ENCODE data around the gene MBD5. TPM values are rescaled to one million over a fixed set of nuclear protein-coding genes. Genes with fewer than 3 reads are reported as not detected.

Gene MBD5
- total and polyA plus RNA-seq, 4 donors = 4.1 to 63.2 (median 29.5) TPM

DNA sequence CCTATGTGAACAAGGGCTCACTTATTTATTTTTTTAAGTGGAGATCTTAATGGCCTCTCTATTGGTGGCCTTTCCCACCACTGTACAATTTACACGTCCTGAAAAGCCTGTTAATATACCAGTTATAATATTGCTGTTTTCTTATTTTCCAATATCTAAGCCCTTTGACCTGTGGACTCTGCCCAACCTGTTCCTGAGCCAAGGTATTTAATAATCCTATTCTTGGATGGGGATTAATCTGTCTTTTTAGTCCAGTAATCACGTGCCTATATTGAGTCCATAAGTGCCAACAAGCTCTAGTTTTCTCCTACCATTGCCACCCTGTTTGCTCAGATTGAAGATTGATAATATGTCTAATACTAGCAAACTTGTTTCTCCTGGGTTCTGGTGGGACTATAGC is 42.7 kb downstream of the MBD5 start:
- Histone ChIP-seq H3K9me3 (ENCODE audit: control insufficient read depth, low read length) (no peaks in the 10 kb centered on the region), H3K27ac (ENCODE audit: low read depth in 1 of 2, low read length in 2 of 2) (no peak overlapping the region), H3K36me3 (ENCODE audit: control insufficient read depth in 1 of 2, insufficient read depth in 2 of 2, low read length in 1 of 2) (peaks cover 0 to 3% of the 10 kb centered on the region in 2 donors), H3K27me3 (ENCODE audit: control insufficient read depth in 1 of 2, insufficient read depth in 2 of 2, low read length in 1 of 2) (no peaks in the 10 kb centered on the region), H3K4me1 (ENCODE audit: control insufficient read depth in 1 of 2, insufficient read depth in 2 of 2, low read length in 2 of 2) (no peaks in the 10 kb centered on the region), H3K4me3 (ENCODE audit: low read length in 2 of 2) (no peak overlapping the region)
- 83 to 88% methylated on average over 2 of the region's 2 CpGs for WGBS, 2 donors
- DNase-seq (no peak), ATAC-seq (ENCODE audit: low FRiP score) (no peak)
- intact Hi-C loops (cut with DNase I) = no loop called here

DNA sequence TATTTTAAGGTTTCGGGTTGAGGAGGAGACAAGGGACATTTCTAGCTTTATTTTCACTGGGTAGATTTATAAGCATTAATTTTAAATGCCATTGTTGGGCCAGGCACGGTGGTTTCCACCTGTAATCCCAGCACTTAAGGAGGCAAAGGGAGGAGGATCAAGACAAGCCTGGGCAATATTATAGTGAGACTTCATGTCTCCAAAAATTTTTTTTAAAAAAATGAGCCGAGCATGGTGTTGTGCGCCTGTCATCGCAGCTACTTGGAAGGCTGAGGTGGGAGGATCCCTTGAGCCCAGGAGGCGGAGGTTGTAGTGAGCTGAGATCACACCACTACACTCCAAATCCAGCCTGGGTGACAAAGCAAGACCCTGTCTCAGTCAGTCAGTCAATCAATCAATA is 45.0 kb downstream of the MBD5 start:
- no peak overlapping the region for H3K4me3 ChIP-seq (ENCODE audit: low read length in 2 of 2)
- peaks cover 0 to 3% of the 10 kb centered on the region in 2 donors for H3K36me3 ChIP-seq (ENCODE audit: control insufficient read depth in 1 of 2, insufficient read depth in 2 of 2, low read length in 1 of 2)
- H3K9me3 ChIP-seq (ENCODE audit: control insufficient read depth, low read length) = no peaks in the 10 kb centered on the region
- H3K27ac ChIP-seq (ENCODE audit: low read depth in 1 of 2, low read length in 2 of 2) = no peak overlapping the region
- no peak for DNase-seq
- H3K4me1 ChIP-seq (ENCODE audit: control insufficient read depth in 1 of 2, insufficient read depth in 2 of 2, low read length in 2 of 2) = peaks cover 0 to 2% of the 10 kb centered on the region in 2 donors
- 95 to 96% methylated on average over 6 of the region's 6 CpGs for WGBS, 2 donors
- H3K27me3 ChIP-seq (ENCODE audit: control insufficient read depth in 1 of 2, insufficient read depth in 2 of 2, low read length in 1 of 2) = no peaks in the 10 kb centered on the region
- intact Hi-C loops (cut with DNase I) = no loop called here
- no peak for ATAC-seq (ENCODE audit: low FRiP score)

DNA sequence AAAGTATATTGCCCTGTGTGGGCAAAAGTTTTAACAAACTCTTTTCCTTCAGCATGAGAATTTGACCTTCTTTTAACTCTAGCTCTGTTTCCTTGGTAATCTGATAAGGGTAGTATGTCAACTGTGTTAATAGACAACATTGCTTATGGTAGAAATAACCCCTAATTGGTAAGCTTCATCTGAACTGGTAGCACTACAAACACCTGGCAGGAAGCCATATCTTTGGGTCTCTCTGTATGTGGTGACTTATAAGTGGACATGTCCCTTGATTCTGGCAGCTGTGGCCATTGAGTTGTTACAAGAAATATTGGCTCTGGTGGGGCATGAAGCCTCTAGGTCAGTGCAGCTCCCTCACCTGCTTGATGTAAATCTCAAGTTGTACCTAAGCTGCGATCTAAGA is 46.9 kb downstream of the MBD5 start:
- Histone ChIP-seq H3K36me3 (ENCODE audit: control insufficient read depth in 1 of 2, insufficient read depth in 2 of 2, low read length in 1 of 2) (peaks cover 0 to 3% of the 10 kb centered on the region in 2 donors), H3K27me3 (ENCODE audit: control insufficient read depth in 1 of 2, insufficient read depth in 2 of 2, low read length in 1 of 2) (no peaks in the 10 kb centered on the region), H3K4me3 (ENCODE audit: low read length in 2 of 2) (no peak overlapping the region), H3K4me1 (ENCODE audit: control insufficient read depth in 1 of 2, insufficient read depth in 2 of 2, low read length in 2 of 2) (peaks cover 0 to 2% of the 10 kb centered on the region in 2 donors), H3K9me3 (ENCODE audit: control insufficient read depth, low read length) (no peaks in the 10 kb centered on the region), H3K27ac (ENCODE audit: low read depth in 1 of 2, low read length in 2 of 2) (no peak overlapping the region)
- 99 to 100% methylated on average over 1 of the region's 1 CpG for WGBS, 2 donors
- intact Hi-C loops (cut with DNase I) = no loop called here
- ATAC-seq (ENCODE audit: low FRiP score) (no peak), DNase-seq (no peak)

DNA sequence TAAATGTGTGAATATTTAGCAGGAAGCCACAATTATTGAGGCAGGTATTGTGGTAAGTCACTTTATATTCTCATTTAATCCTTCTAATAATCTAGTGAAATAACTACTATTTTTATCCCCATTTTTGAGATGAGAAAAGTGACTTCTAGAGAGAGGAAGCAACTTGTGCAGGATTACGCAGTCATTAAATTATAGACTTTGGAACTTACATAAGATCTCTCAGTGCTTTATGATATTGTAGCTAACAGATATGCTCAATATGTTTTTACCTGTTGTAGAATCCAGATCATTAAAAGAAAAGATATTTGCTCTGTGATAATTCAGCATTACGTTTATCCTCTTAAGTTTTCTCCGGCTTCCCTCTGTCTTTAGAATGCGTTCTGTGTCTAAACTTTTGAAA is 50.5 kb downstream of the MBD5 start:
- DNase-seq (no peak), ATAC-seq (ENCODE audit: low FRiP score) (no peak)
- Histone ChIP-seq H3K4me3 (ENCODE audit: low read length in 2 of 2) (no peak overlapping the region), H3K9me3 (ENCODE audit: control insufficient read depth, low read length) (no peaks in the 10 kb centered on the region), H3K27me3 (ENCODE audit: control insufficient read depth in 1 of 2, insufficient read depth in 2 of 2, low read length in 1 of 2) (no peaks in the 10 kb centered on the region), H3K36me3 (ENCODE audit: control insufficient read depth in 1 of 2, insufficient read depth in 2 of 2, low read length in 1 of 2) (peaks cover 0 to 3% of the 10 kb centered on the region in 2 donors), H3K27ac (ENCODE audit: low read depth in 1 of 2, low read length in 2 of 2) (no peak overlapping the region), H3K4me1 (ENCODE audit: control insufficient read depth in 1 of 2, insufficient read depth in 2 of 2, low read length in 2 of 2) (peaks cover 0 to 2% of the 10 kb centered on the region in 2 donors)
- 95 to 97% methylated on average over 4 of the region's 4 CpGs for WGBS, 2 donors
- intact Hi-C loops (cut with DNase I) = no loop called here

DNA sequence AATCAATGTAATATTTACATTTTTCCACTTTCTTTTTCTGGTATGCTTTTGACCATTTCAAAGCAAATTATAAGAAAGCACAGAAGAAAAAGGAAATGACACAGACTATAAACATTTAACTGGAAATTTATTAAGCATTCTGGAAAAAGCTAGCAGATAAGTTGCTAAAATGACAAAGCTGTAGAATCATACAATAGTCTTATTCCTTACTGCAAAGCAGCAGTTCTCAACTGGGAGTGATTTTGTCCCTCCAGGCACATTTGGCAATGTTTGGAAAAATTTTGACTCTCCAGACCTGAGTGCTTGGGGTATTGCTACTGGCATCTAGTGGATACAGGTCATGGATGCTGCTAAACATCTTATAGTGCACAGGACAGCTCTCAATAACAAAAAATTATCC is 75.1 kb downstream of the MBD5 start:
- ATAC-seq (ENCODE audit: low FRiP score) (no peak), DNase-seq (no peak)
- H3K9me3 ChIP-seq (ENCODE audit: control insufficient read depth, low read length) = no peaks in the 10 kb centered on the region

DNA sequence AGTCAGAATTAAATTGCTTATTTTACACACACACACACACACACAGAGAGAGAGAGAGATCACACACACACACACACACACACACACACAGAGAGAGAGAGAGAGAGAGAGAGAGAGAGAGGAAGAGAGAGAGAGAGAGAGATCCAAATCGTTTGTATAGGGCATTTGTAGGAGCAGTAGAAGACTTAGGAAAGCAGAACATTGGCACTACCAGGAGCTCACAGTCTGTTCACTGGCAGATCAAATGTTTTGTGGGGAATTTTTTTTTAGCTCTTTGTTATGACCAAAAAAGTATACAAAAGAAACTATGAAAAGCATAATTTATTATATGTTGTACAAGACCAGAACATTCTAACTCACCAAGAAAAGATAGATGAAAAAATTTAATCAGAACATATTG is 81.8 kb downstream of the MBD5 start:
- no peaks in the 10 kb centered on the region for H3K27me3 ChIP-seq (ENCODE audit: control insufficient read depth in 1 of 2, insufficient read depth in 2 of 2, low read length in 1 of 2)
- H3K4me1 ChIP-seq (ENCODE audit: control insufficient read depth in 1 of 2, insufficient read depth in 2 of 2, low read length in 2 of 2) = no peaks in the 10 kb centered on the region
- H3K9me3 ChIP-seq (ENCODE audit: control insufficient read depth, low read length) = no peaks in the 10 kb centered on the region
- no peak overlapping the region for H3K27ac ChIP-seq (ENCODE audit: low read depth in 1 of 2, low read length in 2 of 2)
- intact Hi-C loops (cut with DNase I) = no loop called here
- no peaks in the 10 kb centered on the region for H3K36me3 ChIP-seq (ENCODE audit: control insufficient read depth in 1 of 2, insufficient read depth in 2 of 2, low read length in 1 of 2)
- DNase-seq (no peak), ATAC-seq (ENCODE audit: low FRiP score) (no peak)
- no peak overlapping the region for H3K4me3 ChIP-seq (ENCODE audit: low read length in 2 of 2)
- 0% methylated on average over 1 of the region's 1 CpG for WGBS, 2 donors

More for the DNA sequence above, 75.1 kb downstream of the MBD5 start:
- H3K36me3 ChIP-seq (ENCODE audit: control insufficient read depth in 1 of 2, insufficient read depth in 2 of 2, low read length in 1 of 2) = no peaks in the 10 kb centered on the region
- H3K4me3 ChIP-seq (ENCODE audit: low read length in 2 of 2) = no peak overlapping the region
- H3K27me3 ChIP-seq (ENCODE audit: control insufficient read depth in 1 of 2, insufficient read depth in 2 of 2, low read length in 1 of 2) = no peaks in the 10 kb centered on the region
- H3K4me1 ChIP-seq (ENCODE audit: control insufficient read depth in 1 of 2, insufficient read depth in 2 of 2, low read length in 2 of 2) = no peaks in the 10 kb centered on the region
- no peak overlapping the region for H3K27ac ChIP-seq (ENCODE audit: low read depth in 1 of 2, low read length in 2 of 2)
- intact Hi-C loops (cut with DNase I) = no loop called here

DNA sequence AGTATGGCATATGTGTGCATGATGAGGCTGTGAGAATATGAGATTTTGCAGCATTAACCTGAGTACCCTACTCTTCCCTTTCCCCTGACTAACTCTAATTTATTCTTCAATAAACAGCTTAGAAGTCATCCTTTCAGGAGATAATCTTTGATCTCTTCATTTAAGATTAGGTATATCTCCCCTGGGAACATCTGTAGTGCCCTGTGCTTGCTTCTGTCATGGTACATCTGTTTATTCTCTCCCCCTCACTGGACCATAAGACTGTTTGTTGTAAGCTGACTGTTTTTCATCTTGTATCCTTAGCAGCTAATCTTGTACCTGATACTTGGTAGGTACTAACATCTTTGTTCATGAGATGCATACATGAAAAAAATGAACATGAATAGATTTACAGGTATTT is 83.1 kb downstream of the MBD5 start:
- DNase-seq = no peak
- Histone ChIP-seq H3K27me3 (ENCODE audit: control insufficient read depth in 1 of 2, insufficient read depth in 2 of 2, low read length in 1 of 2) (no peaks in the 10 kb centered on the region), H3K27ac (ENCODE audit: low read depth in 1 of 2, low read length in 2 of 2) (no peak overlapping the region), H3K36me3 (ENCODE audit: control insufficient read depth in 1 of 2, insufficient read depth in 2 of 2, low read length in 1 of 2) (no peaks in the 10 kb centered on the region), H3K9me3 (ENCODE audit: control insufficient read depth, low read length) (no peaks in the 10 kb centered on the region), H3K4me3 (ENCODE audit: low read length in 2 of 2) (no peak overlapping the region), H3K4me1 (ENCODE audit: control insufficient read depth in 1 of 2, insufficient read depth in 2 of 2, low read length in 2 of 2) (no peaks in the 10 kb centered on the region)
- intact Hi-C loops (cut with DNase I) = no loop called here
- ATAC-seq (ENCODE audit: low FRiP score) = no peak

DNA sequence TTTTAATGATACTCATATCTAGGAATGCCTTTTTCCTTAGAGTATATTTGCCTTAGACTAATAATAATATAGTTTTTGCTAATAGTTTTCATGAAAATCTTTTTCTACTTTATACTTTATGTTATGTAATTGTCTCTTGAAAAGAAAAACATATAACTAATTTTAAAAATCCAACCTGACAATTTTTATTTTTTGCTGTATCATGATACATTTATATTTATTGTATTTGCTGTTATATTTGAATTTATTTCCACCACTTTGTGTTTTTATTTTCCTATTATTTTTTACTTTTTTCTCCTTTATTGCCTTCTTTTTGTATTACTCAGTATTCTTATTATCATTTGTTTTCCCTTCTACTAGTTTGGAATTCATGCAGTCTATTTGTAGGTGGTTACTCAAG is 85.4 kb downstream of the MBD5 start:
- Histone ChIP-seq H3K36me3 (ENCODE audit: control insufficient read depth in 1 of 2, insufficient read depth in 2 of 2, low read length in 1 of 2) (no peaks in the 10 kb centered on the region), H3K27me3 (ENCODE audit: control insufficient read depth in 1 of 2, insufficient read depth in 2 of 2, low read length in 1 of 2) (no peaks in the 10 kb centered on the region), H3K9me3 (ENCODE audit: control insufficient read depth, low read length) (no peaks in the 10 kb centered on the region), H3K4me1 (ENCODE audit: control insufficient read depth in 1 of 2, insufficient read depth in 2 of 2, low read length in 2 of 2) (no peaks in the 10 kb centered on the region), H3K27ac (ENCODE audit: low read depth in 1 of 2, low read length in 2 of 2) (no peak overlapping the region), H3K4me3 (ENCODE audit: low read length in 2 of 2) (no peak overlapping the region)
- DNase-seq = no peak
- intact Hi-C loops (cut with DNase I) = no loop called here
- no peak for ATAC-seq (ENCODE audit: low FRiP score)

DNA sequence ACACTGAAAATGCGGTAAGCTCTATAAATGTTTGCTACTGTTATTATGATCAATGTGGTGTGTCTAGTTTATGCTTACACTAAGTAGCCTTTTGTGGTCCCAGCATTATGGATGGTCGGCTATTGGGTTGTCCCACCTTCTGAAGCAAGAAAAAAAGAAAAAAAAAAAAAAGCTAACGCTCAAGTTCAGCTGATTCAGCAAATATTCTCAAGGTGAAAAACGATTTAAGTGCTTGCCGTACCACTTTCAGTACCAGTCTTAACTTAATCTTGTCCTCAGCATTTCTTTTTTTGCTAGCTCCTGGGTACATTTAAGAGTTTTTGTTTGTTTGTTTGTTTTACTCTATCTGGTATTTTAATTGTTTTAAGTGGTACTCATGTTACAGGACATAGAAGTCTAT is 87.5 kb downstream of the MBD5 start:
- WGBS, 2 donors = 91 to 92% methylated on average over 5 of the region's 5 CpGs
- DNase-seq (no peak), ATAC-seq (ENCODE audit: low FRiP score) (no peak)
- Histone ChIP-seq H3K4me3 (ENCODE audit: low read length in 2 of 2) (no peak overlapping the region), H3K36me3 (ENCODE audit: control insufficient read depth in 1 of 2, insufficient read depth in 2 of 2, low read length in 1 of 2) (no peaks in the 10 kb centered on the region), H3K27ac (ENCODE audit: low read depth in 1 of 2, low read length in 2 of 2) (no peak overlapping the region), H3K4me1 (ENCODE audit: control insufficient read depth in 1 of 2, insufficient read depth in 2 of 2, low read length in 2 of 2) (no peaks in the 10 kb centered on the region), H3K27me3 (ENCODE audit: control insufficient read depth in 1 of 2, insufficient read depth in 2 of 2, low read length in 1 of 2) (no peaks in the 10 kb centered on the region), H3K9me3 (ENCODE audit: control insufficient read depth, low read length) (no peaks in the 10 kb centered on the region)
- intact Hi-C loops (cut with DNase I) = no loop called here

Data from aorta (tissue), 5 donors.